ENCODE data around the gene ADGRV1.
"Not testable (repeated sequence)": the region's sequence is repeated elsewhere in the genome, so short reads cannot be mapped to it uniquely, and the experiment has no call there.

Gene ADGRV1

DNA sequence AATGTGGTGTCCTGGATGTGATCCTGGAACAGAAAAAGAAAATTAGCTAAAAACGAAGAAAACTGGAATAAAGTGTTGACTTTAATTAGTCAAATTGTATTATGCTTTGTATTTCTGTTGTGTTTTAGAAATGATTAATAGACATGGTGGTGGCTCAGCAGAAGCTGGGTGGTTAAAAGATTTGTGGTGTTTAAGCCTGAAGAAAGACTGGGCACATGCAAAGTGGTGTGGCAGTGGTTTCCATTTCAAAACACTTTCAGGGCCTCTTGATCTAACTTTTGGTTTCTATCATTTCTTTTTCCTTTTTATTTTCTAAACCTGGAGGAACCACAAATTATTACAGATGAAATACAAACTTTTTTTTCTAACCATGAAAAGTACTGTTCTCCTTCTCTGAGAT is 44.1 kb downstream of the ADGRV1 start:
- DNase-seq: no peak

DNA sequence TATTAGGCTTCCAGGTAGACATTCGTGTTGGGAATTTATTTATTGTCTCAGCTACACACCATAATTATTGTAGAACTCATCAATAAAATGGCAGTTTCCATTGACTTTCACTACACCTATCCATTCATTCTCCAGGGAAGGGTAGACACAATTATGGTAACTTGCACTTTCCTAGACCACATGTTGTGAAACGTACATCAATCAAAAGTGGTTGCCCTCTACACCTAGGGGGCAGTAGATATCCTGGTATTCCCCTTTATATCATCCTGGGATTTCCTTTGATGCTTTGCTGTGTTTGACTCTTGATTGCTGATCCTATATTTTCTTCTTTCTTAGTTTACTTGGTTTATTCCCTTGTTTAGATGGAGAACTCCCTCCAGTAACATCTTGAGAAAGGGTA is 47.9 kb downstream of the ADGRV1 start:
- no peak for DNase-seq

DNA sequence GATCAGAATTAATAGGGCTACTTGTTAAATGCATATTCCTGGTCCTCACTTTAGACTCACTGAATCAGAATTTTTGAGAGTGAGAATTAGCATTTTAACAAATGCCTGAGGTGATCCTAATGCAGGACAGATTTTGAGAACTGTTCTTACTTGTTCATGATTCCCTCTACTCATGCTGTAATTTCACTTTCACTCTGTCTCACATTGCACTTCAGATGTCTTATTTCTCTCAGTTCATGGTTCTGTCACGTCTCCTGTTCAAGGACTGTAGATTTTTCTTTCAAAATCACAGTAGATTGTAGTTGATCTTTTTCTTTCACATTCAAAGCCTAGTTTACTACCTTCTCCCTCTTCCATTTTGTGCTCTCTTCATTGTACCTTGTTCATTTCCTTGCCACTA is 54.3 kb downstream of the ADGRV1 start:
- no peak for DNase-seq

- DNase-seq: no peak
These were observed 54.9 kb downstream of the ADGRV1 start for GRCh38 chr5:90613459-90613858.

DNA sequence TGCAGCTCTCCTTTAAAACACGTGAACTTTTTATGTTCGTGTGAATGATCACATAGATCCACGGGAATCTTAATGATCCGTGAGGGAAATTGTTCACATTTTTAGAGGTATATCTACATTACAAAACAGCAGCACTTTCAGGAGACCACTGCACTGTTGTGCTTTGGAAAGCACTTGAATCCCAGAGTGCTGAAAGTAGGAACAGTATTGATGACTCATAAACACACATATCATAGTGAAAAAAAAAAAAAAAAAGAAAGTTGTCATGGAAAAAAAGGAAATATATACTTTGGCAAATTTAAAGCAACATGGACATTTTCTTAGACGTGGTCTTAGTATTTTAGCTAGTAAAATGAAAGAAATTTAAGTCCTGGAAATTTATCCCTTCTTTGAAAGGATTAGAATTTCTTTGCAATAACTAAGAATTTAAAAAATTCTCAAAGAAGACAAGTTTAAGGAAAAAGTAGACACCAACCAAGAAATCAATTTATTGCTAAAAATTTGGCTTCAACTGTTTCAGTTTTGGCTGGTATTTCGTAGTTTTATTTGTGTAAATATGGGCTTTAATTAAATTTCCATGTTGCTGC is 55.4 kb downstream of the ADGRV1 start:
- DNase-seq: no peak

GRCh38 chr5:90615355-90615754 is 56.8 kb downstream of the ADGRV1 start:
- no peak for DNase-seq

DNA sequence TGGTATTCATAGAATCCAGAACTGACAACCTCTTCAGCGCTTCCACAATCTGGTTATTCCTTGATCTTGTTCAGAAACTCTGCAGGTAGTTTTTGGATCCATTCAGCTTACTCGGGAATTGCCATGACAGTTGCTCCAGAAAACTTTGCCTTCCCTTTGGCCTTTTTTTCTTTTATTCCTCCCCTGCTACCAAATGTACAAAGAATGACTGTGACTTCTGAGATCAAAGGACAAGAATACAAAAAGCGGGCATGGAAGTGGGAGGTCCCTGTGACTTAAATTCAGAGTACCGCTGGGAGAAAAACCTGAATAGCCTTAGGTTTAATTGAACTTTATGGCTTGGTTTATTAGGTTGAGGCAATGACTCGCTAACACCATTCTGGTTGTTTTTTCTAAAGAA is 59.5 kb downstream of the ADGRV1 start:
- DNase-seq: no peak

GRCh38 chr5:90619762-90620161 is 61.2 kb downstream of the ADGRV1 start:
- DNase-seq: not testable (repeated sequence)

GRCh38 chr5:90621848-90622247 is 63.3 kb downstream of the ADGRV1 start:
- DNase-seq: no peak

DNA sequence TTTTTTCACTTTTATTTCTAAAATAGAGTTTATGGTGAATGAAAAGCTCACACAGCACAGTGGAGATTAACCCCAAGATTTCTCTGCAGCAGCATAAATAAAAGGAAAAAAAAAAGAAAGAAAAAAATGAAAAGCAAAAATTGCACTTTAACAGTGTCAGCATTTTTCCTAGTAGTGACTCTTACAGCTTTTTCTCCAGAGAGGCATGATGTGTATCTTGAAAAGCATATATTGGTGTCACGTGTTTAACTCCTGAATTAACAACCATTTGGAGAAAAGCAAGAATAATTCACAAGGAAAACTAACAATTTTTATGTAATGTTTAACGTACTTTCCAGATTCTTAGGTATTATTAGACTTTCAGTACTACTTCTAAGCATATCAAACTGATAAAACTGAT is 67.9 kb downstream of the ADGRV1 start:
- no peak for DNase-seq

GRCh38 chr5:90628492-90628891 is 69.9 kb downstream of the ADGRV1 start:
- no peak for DNase-seq

- DNase-seq: no peak
These were observed 74.2 kb downstream of the ADGRV1 start for GRCh38 chr5:90632791-90633190.

DNA sequence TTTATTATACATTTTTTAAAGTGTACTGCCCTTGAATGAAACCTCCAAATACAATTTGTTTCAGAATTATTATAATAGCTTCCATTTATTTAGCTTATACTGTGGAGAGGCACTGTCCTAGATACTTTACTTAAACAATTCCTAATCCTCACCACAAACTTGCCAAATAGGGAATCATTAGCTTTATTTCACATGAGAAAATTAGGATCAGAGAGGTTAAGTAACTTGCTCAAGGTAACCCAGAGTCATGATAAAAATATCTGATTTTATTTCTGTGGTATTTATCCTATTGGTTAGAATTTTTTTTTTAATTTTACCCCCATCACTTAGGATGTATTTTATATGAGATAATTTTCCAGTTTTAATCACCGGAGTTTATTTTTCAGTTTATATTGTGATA is 78.4 kb downstream of the ADGRV1 start:
- no peak for DNase-seq

- no peak for DNase-seq
These were observed 79.1 kb downstream of the ADGRV1 start for GRCh38 chr5:90637731-90638130.

DNA sequence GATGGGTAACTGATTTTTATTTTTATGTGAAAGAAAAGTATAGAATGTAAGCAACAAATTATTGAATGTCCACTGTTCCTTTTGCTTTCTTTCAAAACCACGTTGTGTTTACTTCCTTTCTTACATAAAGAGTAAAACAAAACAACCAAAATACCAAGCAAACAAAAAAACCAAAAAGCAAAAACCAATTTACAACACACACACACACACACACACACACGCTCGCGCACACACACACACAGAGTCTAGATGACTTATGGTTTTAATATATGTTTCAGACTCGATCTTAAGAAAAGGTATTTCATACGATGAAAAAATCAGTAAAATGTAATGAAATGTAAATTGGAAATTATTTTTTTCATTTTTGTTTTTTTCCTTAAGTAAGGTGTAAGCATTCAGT is 80.3 kb downstream of the ADGRV1 start:
- no peak for DNase-seq

DNA sequence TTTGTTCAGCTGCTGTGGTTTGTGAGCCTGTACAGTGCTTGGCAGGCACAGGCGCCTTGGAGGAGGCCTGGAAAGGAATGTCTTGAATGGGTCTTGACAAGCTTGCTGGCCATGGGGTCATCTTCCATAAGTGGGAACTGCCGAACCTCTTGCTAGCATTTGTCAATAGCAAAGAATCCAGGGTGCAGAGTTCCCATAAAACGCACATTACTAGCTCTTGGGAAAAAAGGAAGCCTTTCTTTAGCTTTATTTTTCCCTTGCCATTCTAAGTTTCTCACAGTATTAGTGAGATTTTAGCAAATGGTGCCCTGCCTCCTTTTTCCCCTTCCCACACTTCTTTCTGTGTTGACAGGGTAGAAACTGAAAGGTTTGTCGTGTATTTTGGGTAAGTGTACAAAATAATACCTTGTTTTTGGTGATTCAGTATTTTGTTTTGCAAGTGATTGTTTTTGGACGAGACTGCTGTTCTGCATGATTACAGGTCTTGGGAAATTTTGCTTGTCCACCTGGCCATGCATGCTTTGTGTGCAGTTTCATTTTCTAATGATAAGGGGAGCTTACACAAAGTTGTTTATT is 82.0 kb downstream of the ADGRV1 start:
- no peak for DNase-seq

DNA sequence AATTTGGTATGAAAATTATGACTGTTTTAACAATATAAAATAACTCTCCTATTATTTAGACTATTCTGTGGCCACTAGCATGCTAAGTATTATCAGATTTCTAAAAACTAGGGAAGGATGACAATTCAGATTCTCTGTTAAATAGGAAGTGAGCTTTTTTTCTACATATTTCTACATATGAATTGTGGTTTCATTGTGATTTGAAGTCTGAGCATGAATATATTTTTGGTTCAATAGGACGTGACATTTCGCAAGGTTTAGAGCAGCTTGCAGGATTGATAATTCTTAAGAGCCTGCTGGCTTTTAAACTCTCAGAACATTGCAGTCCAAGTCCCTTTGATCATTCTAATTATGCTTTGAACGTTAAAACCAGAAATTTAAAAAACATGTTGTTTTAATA is 82.9 kb downstream of the ADGRV1 start:
- no peak for DNase-seq

- DNase-seq: no peak
These were observed 84.2 kb downstream of the ADGRV1 start for GRCh38 chr5:90642706-90643229.

DNA sequence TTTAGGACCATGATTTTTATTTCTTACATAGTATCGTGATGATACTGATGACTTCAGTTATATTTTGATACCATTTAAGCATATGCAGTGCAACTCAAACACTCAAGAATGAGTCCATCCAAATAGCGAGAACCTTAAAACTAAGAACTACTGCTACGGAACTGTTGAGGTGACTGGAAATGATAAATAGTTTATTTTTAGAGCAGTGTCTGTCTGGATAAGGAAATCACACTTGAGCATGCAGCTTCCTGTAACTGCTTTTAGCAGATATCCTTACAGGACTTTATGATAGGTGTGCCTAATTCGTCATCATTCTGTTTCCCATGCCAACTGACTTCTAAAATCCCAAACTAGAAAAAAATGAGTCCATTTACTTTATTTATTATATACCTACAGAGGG is 85.5 kb downstream of the ADGRV1 start:
- DNase-seq: no peak

GRCh38 chr5:90645024-90645610 is 86.5 kb downstream of the ADGRV1 start:
- no peak for DNase-seq

DNA sequence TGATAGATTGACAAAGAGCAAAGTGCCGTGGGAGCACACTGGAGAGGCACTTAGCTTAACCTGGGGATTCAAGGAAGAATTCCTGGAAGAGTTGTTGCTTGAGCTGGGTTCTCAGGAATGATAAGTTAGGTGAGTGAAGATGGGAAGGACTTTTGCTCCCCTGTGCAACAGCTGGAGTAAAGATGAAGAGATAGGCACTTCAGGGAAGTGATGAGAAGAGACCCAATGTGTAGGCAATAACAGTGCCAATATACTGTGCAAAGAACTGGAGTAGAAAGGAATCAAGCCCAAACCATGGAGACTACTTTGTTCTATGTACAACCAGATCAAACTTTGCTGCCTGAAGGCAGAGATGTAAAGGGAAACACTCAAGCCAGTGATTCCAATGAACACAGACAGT is 92.2 kb downstream of the ADGRV1 start:
- DNase-seq: no peak

GRCh38 chr5:90654215-90654614 is 95.6 kb downstream of the ADGRV1 start:
- no peak for DNase-seq

DNA sequence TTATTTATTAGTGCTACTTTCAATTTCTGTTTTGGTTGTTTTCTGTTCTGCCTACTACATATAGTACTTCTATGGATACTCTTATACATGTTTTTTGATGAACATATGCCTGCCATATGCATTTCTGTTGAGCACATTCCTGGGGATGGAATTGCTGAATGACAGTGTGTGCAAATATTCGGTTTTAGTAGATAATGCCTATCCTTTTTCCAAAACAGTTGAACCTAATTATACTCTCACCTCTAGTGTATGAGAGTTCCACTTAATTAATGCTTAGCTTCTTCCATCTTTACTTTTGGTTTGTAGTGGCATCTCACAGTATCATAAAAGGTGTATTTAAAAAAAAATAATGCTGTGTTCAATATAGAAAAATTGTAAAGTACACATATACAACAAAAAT is 96.8 kb downstream of the ADGRV1 start:
- no peak for DNase-seq

- no peak for DNase-seq
These were observed 98.4 kb downstream of the ADGRV1 start for GRCh38 chr5:90657030-90657429.

- no peak for DNase-seq
These were observed 99.2 kb downstream of the ADGRV1 start for GRCh38 chr5:90657788-90658187.

All from NCI-H446 treated with DMSO at 0.1 percent for 48 hours (cell line).